Left ventricle myocardium inferior (tissue), 1 donor: ENCODE measurements around the gene RFC5. TPM values are rescaled to one million over a fixed set of nuclear protein-coding genes. Genes with fewer than 3 reads are reported as not detected.
"Not testable (repeated sequence)": the region's sequence is repeated elsewhere in the genome, so short reads cannot be mapped to it uniquely, and the experiment has no call there.

Experiments
- DNase-seq: peaks from one replicate; pipeline ENCODE4 v3.0.0-alpha.2; 2020
- H3K27ac ChIP-seq: fragments of 200-600 bp; replicated peaks from 2 replicates; pipeline ENCODE4 v1.8.0; 2021
- H3K27me3 ChIP-seq: fragments of 200-600 bp; 2 replicates; pipeline ENCODE4 v1.8.0; 2021; ENCODE audit warnings: low read depth
- H3K36me3 ChIP-seq: fragments of 200-600 bp; 2 replicates; pipeline ENCODE4 v1.8.0; 2021
- H3K4me1 ChIP-seq: fragments of 200-600 bp; 2 replicates; pipeline ENCODE4 v1.8.0; 2021
- H3K4me3 ChIP-seq: fragments of 200-600 bp; 2 replicates; pipeline ENCODE4 v1.8.0; 2021; ENCODE audit warnings: mild to moderate bottlenecking, moderate library complexity
- H3K9me3 ChIP-seq: fragments of 200-600 bp; replicated peaks from 2 replicates; pipeline ENCODE4 v1.8.0; 2021
- CTCF ChIP-seq: fragments of 200-600 bp; IDR thresholded peaks from 2 replicates; pipeline ENCODE4 v1.8.0; 2021; ENCODE audit warnings: antibody characterized with exemption, mild to moderate bottlenecking, borderline replicate concordance
- intact Hi-C: fragments of 100-400 bp; cut with micrococcal nuclease; formaldehyde crosslinking; loops from one replicate; pipeline ENCODE4 v1.11.0; 2022
- total RNA-seq: library from RNA; stranded (reverse); fragmentation: NEBNext Ultra II Directional; extraction: Animal tissue kit (Norgen Biotek cat#: 25700); gene quantifications from one replicate; pipeline ENCODE4 v1.2.1, GENCODE V29; 2021
- donor health status: DM: no; HTN: yes; CAD: no; lungs with severe emphysema.

The RFC5 gene
- total RNA-seq, 1 donor from 2014 or later: 4.4 TPM

GRCh38 chr12:118020036-118020435 lies 3.5 kb downstream of the RFC5 start:
- TF ChIP-seq CTCF: no peak
- H3K36me3 ChIP-seq: peaks cover 19% of the 10 kb centered on the region
- DNase-seq: no peak
- no peaks in the 10 kb centered on the region for H3K27me3 ChIP-seq
- peaks cover 20% of the 10 kb centered on the region for H3K4me1 ChIP-seq
- no peak overlapping the region for H3K27ac ChIP-seq
- H3K9me3 ChIP-seq: no peaks in the 10 kb centered on the region
- intact Hi-C loops: no loop called here
- no peak overlapping the region for H3K4me3 ChIP-seq

- H3K4me1 ChIP-seq, H3K27me3 ChIP-seq, H3K27ac ChIP-seq, intact Hi-C loops, H3K9me3 ChIP-seq, DNase-seq, H3K4me3 ChIP-seq: not testable (repeated sequence)
- H3K36me3 ChIP-seq: peaks cover 41% of the 10 kb centered on the region
Measured at GRCh38 chr12:118022097-118022727, 5.7 kb downstream of the RFC5 start.

- no peak for DNase-seq
- Histone ChIP-seq H3K9me3 (no peaks in the 10 kb centered on the region), H3K36me3 (peaks cover 46% of the 10 kb centered on the region), H3K4me1 (peaks cover 3% of the 10 kb centered on the region), H3K27ac (no peak overlapping the region), H3K27me3 (no peaks in the 10 kb centered on the region), H3K4me3 (no peak overlapping the region)
- intact Hi-C loops: no loop called here
- TF ChIP-seq CTCF: no peak
Measured at GRCh38 chr12:118022728-118023109, 6.2 kb downstream of the RFC5 start.

- H3K4me1 ChIP-seq: no peaks in the 10 kb centered on the region
- H3K36me3 ChIP-seq: peaks cover 50% of the 10 kb centered on the region
- no peak for TF ChIP-seq CTCF
- intact Hi-C loops: no loop called here
- no peaks in the 10 kb centered on the region for H3K27me3 ChIP-seq
- H3K9me3 ChIP-seq: no peaks in the 10 kb centered on the region
- no peak overlapping the region for H3K27ac ChIP-seq
- H3K4me3 ChIP-seq: no peak overlapping the region
- no peak for DNase-seq
Measured at GRCh38 chr12:118023301-118023860, 6.9 kb downstream of the RFC5 start.

- no peak overlapping the region for H3K4me3 ChIP-seq
- H3K9me3 ChIP-seq: no peaks in the 10 kb centered on the region
- intact Hi-C loops: no loop called here
- no peak for DNase-seq
- no peaks in the 10 kb centered on the region for H3K27me3 ChIP-seq
- H3K27ac ChIP-seq: no peak overlapping the region
- H3K4me1 ChIP-seq: no peaks in the 10 kb centered on the region
- H3K36me3 ChIP-seq: peaks cover 55% of the 10 kb centered on the region
- no peak for TF ChIP-seq CTCF
Measured at GRCh38 chr12:118025168-118025567, 8.7 kb downstream of the RFC5 start.

GRCh38 chr12:118029166-118029565 lies 12.7 kb downstream of the RFC5 start:
- Histone ChIP-seq H3K27ac (no peak overlapping the region), H3K9me3 (no peaks in the 10 kb centered on the region), H3K27me3 (no peaks in the 10 kb centered on the region), H3K4me1 (no peaks in the 10 kb centered on the region), H3K4me3 (no peak overlapping the region), H3K36me3 (peaks cover 79% of the 10 kb centered on the region)
- TF ChIP-seq CTCF: no peak
- no peak for DNase-seq
- intact Hi-C loops: no loop called here
